GM19468 (cell line): Measurements from ENCODE around the gene PARP12.
A peak's percentile ranks its signal among the peaks of the same experiment; 100 is the strongest.

ENCODE experiments used
- ATAC-seq: cut with Tn5 transposase; IDR thresholded peaks from one replicate; pipeline ENCODE4 v1.9.1; 2021; ENCODE audit warnings: mild to moderate bottlenecking, moderate library complexity, moderate number of reproducible peaks; ENCODE audit not compliant: unreplicated experiment; ENCODE audit errors: extremely low read depth

Gene PARP12

GRCh38 chr7:140060243-140060630 lies 2.5 kb downstream of the PARP12 start:
- ATAC-seq, result no peak

GRCh38 chr7:140059273-140060242 lies 3.2 kb downstream of the PARP12 start:
- no peak for ATAC-seq

- no peak for ATAC-seq
Measured at GRCh38 chr7:140058517-140058916, 4.2 kb downstream of the PARP12 start.

GRCh38 chr7:140057143-140057535 lies 5.6 kb downstream of the PARP12 start:
- no peak for ATAC-seq

GRCh38 chr7:140056431-140057142 lies 6.2 kb downstream of the PARP12 start:
- ATAC-seq, result no peak

- ATAC-seq, result no peak
Measured at GRCh38 chr7:140055833-140056232, 6.9 kb downstream of the PARP12 start.

- ATAC-seq, result no peak
Measured at GRCh38 chr7:140054751-140055150, 8.0 kb downstream of the PARP12 start.

GRCh38 chr7:140053812-140054539 lies 8.8 kb downstream of the PARP12 start:
- ATAC-seq, result peak; percentile 83

GRCh38 chr7:140051820-140052219 lies 10.9 kb downstream of the PARP12 start:
- ATAC-seq, result no peak

- ATAC-seq, result no peak
Measured at GRCh38 chr7:140050100-140050499, 12.7 kb downstream of the PARP12 start.

GRCh38 chr7:140049339-140050024 lies 13.3 kb downstream of the PARP12 start:
- ATAC-seq, result no peak

- ATAC-seq, result no peak
Measured at GRCh38 chr7:140048989-140049338, 13.8 kb downstream of the PARP12 start.

- ATAC-seq, result no peak
Measured at GRCh38 chr7:140048138-140048537, 14.6 kb downstream of the PARP12 start.

- ATAC-seq, result no peak
Measured at GRCh38 chr7:140047197-140047596, 15.6 kb downstream of the PARP12 start.

- no peak for ATAC-seq
Measured at GRCh38 chr7:140045697-140046096, 17.1 kb downstream of the PARP12 start.

- no peak for ATAC-seq
Measured at GRCh38 chr7:140044251-140044650, 18.5 kb downstream of the PARP12 start.

GRCh38 chr7:140042386-140042670 lies 20.4 kb downstream of the PARP12 start:
- ATAC-seq, result no peak

GRCh38 chr7:140041659-140042385 lies 20.9 kb downstream of the PARP12 start:
- no peak for ATAC-seq

GRCh38 chr7:140039896-140040295 lies 22.9 kb downstream of the PARP12 start:
- ATAC-seq, result no peak

- no peak for ATAC-seq
Measured at GRCh38 chr7:140039066-140039465, 23.7 kb downstream of the PARP12 start.
